GM23248 (cell line): ENCODE results near the gene TBC1D22A. TPM values are rescaled to one million over a fixed set of nuclear protein-coding genes. Genes with fewer than 3 reads are reported as not detected.

Source experiments
- DNase-seq: peaks from one replicate; pipeline ENCODE4 v3.0.0-alpha.2; 2015
- H2AFZ ChIP-seq: fragments of 200-600 bp; sonication (generic); 2 replicates; pipeline ENCODE4 v1.6.1; 2016; ENCODE audit warnings: antibody characterized with exemption
- H3F3A ChIP-seq: fragments of 200-600 bp; sonication (generic); 2 replicates; pipeline ENCODE4 v1.6.1; 2016; ENCODE audit warnings: mild to moderate bottlenecking, antibody characterized with exemption, mixed run types; ENCODE audit not compliant: insufficient read depth
- H3K27ac ChIP-seq: fragments of 200-600 bp; sonication (generic); 2 replicates; pipeline ENCODE4 v1.5.1; 2016; ENCODE audit warnings: mild to moderate bottlenecking
- H3K27me3 ChIP-seq: fragments of 200-600 bp; sonication (generic); replicated peaks from 2 replicates; pipeline ENCODE4 v1.6.1; 2016; ENCODE audit warnings: mild to moderate bottlenecking; ENCODE audit not compliant: insufficient read depth
- H3K36me3 ChIP-seq: fragments of 200-600 bp; sonication (generic); 2 replicates; pipeline ENCODE4 v1.6.1; 2016; ENCODE audit warnings: low read depth, mild to moderate bottlenecking
- H3K4me1 ChIP-seq: fragments of 200-600 bp; sonication (generic); 2 replicates; pipeline ENCODE4 v1.6.1; 2016; ENCODE audit warnings: mild to moderate bottlenecking; ENCODE audit not compliant: insufficient read depth
- H3K4me2 ChIP-seq: fragments of 200-600 bp; sonication (generic); one replicate; pipeline ENCODE4 v1.6.1; 2016; ENCODE audit warnings: mild to moderate bottlenecking; ENCODE audit not compliant: unreplicated experiment
- H3K4me3 ChIP-seq: fragments of 200-600 bp; sonication (generic); 2 replicates; pipeline ENCODE4 v1.5.1; 2016; ENCODE audit warnings: mild to moderate bottlenecking
- H3K79me2 ChIP-seq: fragments of 200-600 bp; sonication (generic); 2 replicates; pipeline ENCODE4 v1.6.1; 2016; ENCODE audit warnings: mild to moderate bottlenecking; ENCODE audit not compliant: insufficient read depth
- H3K9ac ChIP-seq: fragments of 200-600 bp; sonication (generic); 2 replicates; pipeline ENCODE4 v1.6.1; 2016; ENCODE audit warnings: mild to moderate bottlenecking
- H3K9me2 ChIP-seq: fragments of 200-600 bp; sonication (generic); 2 replicates; pipeline ENCODE4 v1.6.1; 2016; ENCODE audit warnings: mixed run types, mild to moderate bottlenecking, moderate library complexity; ENCODE audit not compliant: insufficient read depth
- H3K9me3 ChIP-seq: fragments of 200-600 bp; sonication (generic); one replicate; pipeline ENCODE4 v1.6.1; 2017; ENCODE audit warnings: low read depth
- H4K20me1 ChIP-seq: fragments of 200-600 bp; sonication (generic); 2 replicates; pipeline ENCODE4 v1.6.0; 2016; ENCODE audit not compliant: insufficient read depth
- EZH2 ChIP-seq: fragments of 200-600 bp; sonication (generic); IDR thresholded peaks from 2 replicates; pipeline ENCODE4 v1.6.1; 2018; ENCODE audit warnings: antibody characterized with exemption, mild to moderate bottlenecking; ENCODE audit not compliant: insufficient read depth, poor library complexity, severe bottlenecking
- EZH2phosphoT487 ChIP-seq: fragments of 200-600 bp; sonication (generic); IDR thresholded peaks from 2 replicates; pipeline ENCODE4 v1.6.1; 2018; ENCODE audit warnings: antibody characterized with exemption, moderate library complexity, mild to moderate bottlenecking, low read depth; ENCODE audit not compliant: insufficient read depth
- WGBS, 2 experiments: methylation state at CpG; one replicate each; pipeline ENCODE4 v1.1.6; 2015 to 2017; ENCODE audit warnings: low lambda C conversion rate in 2 of 2, low coverage in 1 of 2; ENCODE audit errors: missing lambda C conversion rate in 2 of 2; 5-methylcytosine and 5-hydroxymethylcytosine counted together
- in situ Hi-C: fragments of 300-500 bp; cut with MboI; formaldehyde crosslinking; loops from 2 replicates; pipeline ENCODE4 v1.15.0; 2020
- polyA plus RNA-seq: library from polyadenylated mRNA; unstranded; fragments of >200 nt; fragmentation: Nextera tagmentation; extraction: Ambion mirVana; gene quantifications from 2 replicates; pipeline ENCODE4 v1.2.1, GENCODE V29; 2016
- total RNA-seq: library from RNA; depleted of rRNA; stranded (reverse); fragments of >200 nt; shearing (Covaris generic); gene quantifications from 2 replicates; pipeline ENCODE4 v1.2.3, GENCODE V29; 2014

TBC1D22A gene
- total and polyA plus RNA-seq, 2 experiments from 2014 or later, result 12.3 to 16.9 TPM

DNA sequence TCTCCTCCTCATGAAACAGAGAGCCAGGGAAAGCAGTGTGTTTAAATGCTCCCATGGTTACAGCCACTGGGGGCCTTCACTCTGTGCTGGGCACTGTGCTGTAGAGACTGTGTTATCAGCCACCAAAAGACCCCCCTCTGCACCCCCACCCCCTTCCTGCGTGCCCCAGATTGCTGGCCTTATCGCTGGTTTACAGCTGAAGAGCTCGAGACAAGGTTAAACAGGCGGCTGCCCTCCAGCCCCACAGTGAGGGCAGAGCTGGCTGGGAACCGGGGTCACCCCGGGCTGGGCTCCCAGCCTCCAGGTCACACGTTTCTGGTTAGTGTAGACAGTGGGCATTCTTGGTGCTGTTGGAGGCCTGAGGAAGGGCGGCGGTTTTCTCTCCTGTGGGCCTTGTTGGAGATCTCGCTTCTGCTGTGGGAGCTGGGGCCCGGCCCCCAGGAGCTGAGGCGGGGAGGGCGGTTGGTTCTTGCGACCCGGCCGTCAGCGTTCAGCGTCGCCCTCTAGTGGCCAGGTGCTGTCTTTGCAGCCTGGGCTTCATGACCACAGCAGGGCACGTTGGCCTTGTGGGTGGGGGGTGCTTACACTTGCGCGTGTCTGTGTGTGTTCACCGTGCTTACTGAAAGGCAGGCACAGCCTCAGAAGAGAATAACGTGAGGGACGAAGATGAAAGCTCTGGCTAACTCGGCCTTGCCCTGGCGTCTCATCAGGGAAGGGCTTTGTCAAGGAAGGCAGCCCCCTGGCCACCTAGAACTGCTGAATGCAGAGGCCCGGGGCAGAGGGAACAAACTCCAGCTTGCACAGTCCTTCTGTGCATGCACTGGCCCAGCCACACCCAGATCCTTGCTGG, 40.8 kb downstream of the TBC1D22A start:
- 62 to 73% methylated on average over 23 to 28 of the region's 28 CpGs for WGBS, 2 experiments
- Histone ChIP-seq H3K9me3 (no peaks in the 10 kb centered on the region), H3K9me2 (no peaks in the 10 kb centered on the region), H4K20me1 (no peaks in the 10 kb centered on the region; the same call in 1 of the 2 replicates), H3F3A (no peaks in the 10 kb centered on the region), H3K4me3 (no peak overlapping the region), H2AFZ (no peak overlapping the region), H3K4me2 (no peak overlapping the region), H3K27ac (no peak overlapping the region), H3K36me3 (no peaks in the 10 kb centered on the region; the same call in 1 of the 2 replicates), H3K27me3 (no peaks in the 10 kb centered on the region), H3K79me2 (peaks cover 20% of the 10 kb centered on the region; the same call in 1 of the 2 replicates), H3K4me1 (no peaks in the 10 kb centered on the region), H3K9ac (no peak overlapping the region)
- TF ChIP-seq EZH2 (no peak), EZH2phosphoT487 (no peak)
- in situ Hi-C loops, result no loop called here
- peak; percentile 20 for DNase-seq

- Histone ChIP-seq H3K79me2 (peaks cover 21% of the 10 kb centered on the region; the same call in 1 of the 2 replicates), H3K27ac (no peak overlapping the region), H3K36me3 (no peaks in the 10 kb centered on the region; the same call in 1 of the 2 replicates), H3F3A (no peaks in the 10 kb centered on the region), H2AFZ (no peak overlapping the region), H3K9me2 (no peaks in the 10 kb centered on the region), H3K27me3 (no peaks in the 10 kb centered on the region), H3K4me2 (no peak overlapping the region), H4K20me1 (no peaks in the 10 kb centered on the region; the same call in 1 of the 2 replicates), H3K9ac (no peak overlapping the region), H3K4me3 (no peak overlapping the region), H3K4me1 (no peaks in the 10 kb centered on the region), H3K9me3 (no peaks in the 10 kb centered on the region)
- in situ Hi-C loops, result no loop called here
- 81 to 84% methylated on average over 10 of the region's 10 CpGs for WGBS, 2 experiments
- DNase-seq, result no peak
- TF ChIP-seq EZH2phosphoT487 (no peak), EZH2 (no peak)
Measured at GRCh38 chr22:46803936-46804335, 41.5 kb downstream of the TBC1D22A start.

GRCh38 chr22:46806794-46807193, 44.3 kb downstream of the TBC1D22A start:
- 98% methylated on average over 7 of the region's 7 CpGs for WGBS, 2 experiments

GRCh38 chr22:46807458-46807857, 45.0 kb downstream of the TBC1D22A start:
- H3K9ac ChIP-seq, result no peak overlapping the region
- H3K27me3 ChIP-seq, result no peaks in the 10 kb centered on the region
- peaks cover 42% of the 10 kb centered on the region for H3K79me2 ChIP-seq
- no peak overlapping the region for H3K4me3 ChIP-seq
- H3K4me2 ChIP-seq, result no peak overlapping the region
- in situ Hi-C loops, result no loop called here
- H2AFZ ChIP-seq, result no peak overlapping the region
- 93 to 100% methylated on average over 6 of the region's 6 CpGs for WGBS, 2 experiments
- H3K9me2 ChIP-seq, result no peaks in the 10 kb centered on the region
- DNase-seq, result no peak
- no peak overlapping the region for H3K27ac ChIP-seq
- no peaks in the 10 kb centered on the region for H3K36me3 ChIP-seq
- no peaks in the 10 kb centered on the region for H3K9me3 ChIP-seq
- TF ChIP-seq EZH2, result no peak
- no peak for TF ChIP-seq EZH2phosphoT487
- H3K4me1 ChIP-seq, result no peaks in the 10 kb centered on the region
- no peaks in the 10 kb centered on the region; the same call in 1 of the 2 replicates for H4K20me1 ChIP-seq
- no peaks in the 10 kb centered on the region for H3F3A ChIP-seq

More at GRCh38 chr22:46806794-46807193, 44.3 kb downstream of the TBC1D22A start:
- no peak for TF ChIP-seq EZH2phosphoT487
- TF ChIP-seq EZH2, result no peak
- H3K9ac ChIP-seq, result no peak overlapping the region
- in situ Hi-C loops, result no loop called here
- H3K4me2 ChIP-seq, result no peak overlapping the region
- DNase-seq, result no peak
- no peaks in the 10 kb centered on the region for H3F3A ChIP-seq
- H3K4me1 ChIP-seq, result no peaks in the 10 kb centered on the region
- no peaks in the 10 kb centered on the region for H3K9me2 ChIP-seq
- no peaks in the 10 kb centered on the region; the same call in 1 of the 2 replicates for H4K20me1 ChIP-seq
- H3K27me3 ChIP-seq, result no peaks in the 10 kb centered on the region
- H2AFZ ChIP-seq, result no peak overlapping the region
- no peak overlapping the region for H3K27ac ChIP-seq
- H3K4me3 ChIP-seq, result no peak overlapping the region
- no peaks in the 10 kb centered on the region for H3K9me3 ChIP-seq
- peaks cover 42% of the 10 kb centered on the region for H3K79me2 ChIP-seq
- no peaks in the 10 kb centered on the region for H3K36me3 ChIP-seq
